ENCODE results near the gene TAF4.

TAF4 gene

DNA sequence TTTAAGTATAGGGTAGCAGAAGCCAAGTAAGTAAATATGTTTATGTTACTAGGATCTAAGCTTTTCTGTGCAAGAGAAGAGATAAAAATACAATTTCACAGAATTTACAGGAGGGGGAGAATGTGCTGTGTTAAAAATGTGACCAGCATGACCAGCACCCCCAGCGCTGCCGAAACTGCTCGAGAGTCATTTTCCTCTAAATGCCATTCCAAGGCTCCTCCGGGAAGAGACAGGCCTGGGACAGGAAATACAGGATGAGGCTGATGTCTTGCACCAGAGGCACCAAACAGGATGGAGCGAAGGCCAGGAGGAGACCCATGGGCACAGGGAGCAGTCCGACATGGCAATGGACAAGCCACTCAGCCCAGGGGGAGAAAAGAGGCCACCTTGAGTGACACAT, 21.1 kb downstream of the TAF4 start:
- no peak for DNase-seq (ENCODE audit: low spot score)

GRCh38 chr20:62043131-62043914, 22.4 kb downstream of the TAF4 start:
- no peak for DNase-seq (ENCODE audit: low spot score)

GRCh38 chr20:62042025-62042820, 23.5 kb downstream of the TAF4 start:
- no peak for DNase-seq (ENCODE audit: low spot score)

GRCh38 chr20:62040933-62041332, 24.7 kb downstream of the TAF4 start:
- DNase-seq (ENCODE audit: low spot score) = no peak

- DNase-seq (ENCODE audit: low spot score) = no peak
These were observed 25.2 kb downstream of the TAF4 start for GRCh38 chr20:62040381-62040922.

DNA sequence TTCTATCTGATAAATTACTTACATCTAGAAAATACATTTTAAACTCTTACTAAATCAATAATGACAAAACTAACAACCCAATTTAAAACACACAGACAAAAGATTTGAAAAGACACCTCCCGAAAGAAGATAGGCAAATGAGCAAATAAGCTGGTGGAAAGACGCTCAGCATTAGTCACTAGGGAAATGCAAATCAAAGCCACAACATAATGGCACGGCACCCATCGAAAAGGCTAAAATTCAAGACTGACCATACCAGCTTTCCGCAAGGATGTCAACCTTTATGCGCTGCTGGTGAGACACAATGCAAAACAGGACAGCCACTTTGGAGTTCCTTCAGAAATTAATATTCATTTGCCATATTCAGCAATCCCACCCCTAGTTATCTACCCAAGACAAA, 25.9 kb downstream of the TAF4 start:
- DNase-seq (ENCODE audit: low spot score) = no peak

- DNase-seq (ENCODE audit: low spot score) = no peak
These were observed 32.9 kb downstream of the TAF4 start for GRCh38 chr20:62032609-62033368.

- no peak for DNase-seq (ENCODE audit: low spot score)
These were observed 34.1 kb downstream of the TAF4 start for GRCh38 chr20:62031462-62032092.

GRCh38 chr20:62030834-62031434, 34.7 kb downstream of the TAF4 start:
- DNase-seq (ENCODE audit: low spot score) = no peak

DNA sequence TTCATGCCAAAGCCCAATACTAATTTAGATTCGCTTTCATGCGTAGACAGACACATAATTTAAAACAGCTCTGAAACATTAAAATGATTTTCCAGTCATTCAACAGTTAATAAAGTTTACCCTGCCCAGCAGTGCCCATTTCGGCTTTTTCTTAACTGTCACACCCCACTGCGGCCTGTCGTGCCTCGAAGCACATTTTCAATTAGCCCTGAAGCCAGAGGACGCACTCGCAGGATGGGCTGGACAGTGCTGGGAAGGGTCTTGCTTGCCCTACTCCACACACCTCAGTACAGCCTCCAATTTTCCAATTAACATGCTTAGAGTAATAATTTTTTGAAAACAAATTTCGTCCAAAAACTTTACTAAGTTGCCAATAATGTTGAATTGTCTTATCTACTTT, 35.3 kb downstream of the TAF4 start:
- no peak for DNase-seq (ENCODE audit: low spot score)

DNA sequence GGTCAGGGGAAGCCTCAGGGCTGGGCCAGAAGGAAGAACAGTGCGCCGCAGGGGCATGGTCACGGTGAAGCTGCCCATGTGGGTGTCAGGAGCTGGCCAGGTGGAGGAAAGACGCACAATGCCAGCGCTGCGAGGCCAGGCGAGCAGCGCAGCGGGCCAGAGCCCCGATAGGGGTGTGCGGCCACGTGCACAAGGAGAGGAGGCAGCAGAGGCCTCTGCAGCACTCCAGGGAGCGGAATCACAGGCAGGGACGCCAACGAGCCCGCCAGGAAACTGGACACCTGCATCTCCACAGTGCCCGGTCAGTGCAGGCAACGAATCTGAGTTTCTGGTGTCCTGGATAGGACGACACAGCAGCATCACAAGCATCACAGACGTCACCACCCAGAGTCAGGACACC, 35.7 kb downstream of the TAF4 start:
- no peak for DNase-seq (ENCODE audit: low spot score)

- DNase-seq (ENCODE audit: low spot score) = no peak
These were observed 36.4 kb downstream of the TAF4 start for GRCh38 chr20:62029296-62029695.

GRCh38 chr20:62028384-62028783, 37.3 kb downstream of the TAF4 start:
- DNase-seq (ENCODE audit: low spot score) = no peak

DNA sequence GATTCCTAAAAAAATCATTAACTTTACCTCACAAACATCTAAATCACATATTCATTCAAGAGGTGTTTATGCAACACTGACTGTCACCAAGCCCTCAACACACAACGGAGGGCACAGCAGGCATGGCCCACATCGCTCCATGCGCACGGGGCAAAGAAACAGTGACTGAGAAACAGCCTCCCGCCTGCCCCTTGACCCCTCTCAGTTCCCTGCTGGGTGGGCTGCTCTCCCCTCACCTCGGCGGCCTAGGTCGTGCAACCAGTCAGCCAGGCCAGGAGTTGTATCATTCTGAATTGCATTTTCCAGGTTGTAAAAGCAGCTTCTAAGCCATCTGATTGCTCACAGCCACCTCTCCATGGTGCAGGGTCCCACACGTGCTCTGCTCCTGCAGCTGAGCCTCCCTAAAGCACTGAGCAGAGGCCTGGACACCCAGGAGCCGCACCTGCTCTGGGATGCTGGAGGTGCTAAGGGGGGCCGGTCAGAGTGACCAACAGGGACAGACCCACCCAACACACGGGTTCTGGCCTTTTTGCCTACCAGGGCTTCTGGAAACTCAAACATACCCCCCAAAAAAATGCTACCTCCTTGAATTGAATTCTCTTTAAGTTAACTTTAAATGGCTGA, 37.9 kb downstream of the TAF4 start:
- DNase-seq (ENCODE audit: low spot score) = no peak

DNA sequence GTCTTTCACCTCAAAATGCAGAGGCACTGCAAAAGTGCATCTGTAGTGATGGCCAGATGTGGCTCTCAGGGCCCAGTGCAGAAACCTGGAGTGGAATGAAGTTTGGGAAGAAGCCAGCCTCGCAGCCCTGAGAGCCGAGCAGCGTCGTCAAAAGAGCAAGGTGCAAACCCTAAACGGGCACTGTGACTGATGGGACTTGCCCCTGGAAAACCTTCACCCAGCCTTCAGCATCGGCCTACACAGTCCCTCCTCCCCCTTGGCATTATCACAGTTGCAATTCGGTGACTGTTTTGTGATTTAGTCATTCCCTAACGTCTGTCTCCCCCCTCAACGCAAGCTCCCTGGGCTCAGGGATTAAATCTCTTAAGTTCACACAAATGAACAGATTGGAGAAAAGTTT, 38.6 kb downstream of the TAF4 start:
- DNase-seq (ENCODE audit: low spot score) = no peak

- no peak for DNase-seq (ENCODE audit: low spot score)
These were observed 39.2 kb downstream of the TAF4 start for GRCh38 chr20:62026564-62026856.

DNA sequence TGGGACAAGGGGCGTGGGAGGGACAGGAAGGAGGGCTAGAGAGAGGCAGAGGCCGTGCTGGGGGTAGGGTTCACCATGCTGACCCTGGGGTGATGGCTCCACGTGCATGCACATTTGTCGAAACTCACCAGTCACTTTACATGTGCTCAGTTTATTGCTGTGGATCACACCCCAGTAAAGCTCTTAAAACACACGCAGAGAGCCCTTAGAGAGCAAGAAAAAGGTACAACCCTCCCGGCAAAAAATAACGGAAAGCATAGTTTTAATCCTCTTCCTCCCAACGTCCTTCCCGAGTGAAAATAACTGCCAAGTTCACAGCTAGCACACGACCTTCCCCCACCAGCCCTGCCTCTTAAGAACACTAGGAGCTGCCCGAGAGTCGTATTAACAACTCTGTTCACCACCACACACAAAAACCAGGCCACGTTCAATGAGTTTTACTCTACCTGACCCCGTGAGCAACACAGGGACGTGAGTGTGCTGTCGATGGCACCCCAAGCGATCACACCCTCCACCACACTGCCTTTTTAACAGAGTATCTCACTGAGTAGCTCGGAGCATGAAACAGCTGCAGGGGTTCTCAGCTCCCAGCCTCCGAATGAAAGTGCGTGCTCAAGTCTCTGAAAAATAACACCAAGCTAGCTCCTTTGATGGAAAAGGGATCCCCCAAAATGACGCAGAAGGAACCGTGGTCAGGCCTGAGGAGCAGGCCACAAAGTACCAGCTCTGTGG, 39.7 kb downstream of the TAF4 start:
- peak; percentile 46 for DNase-seq (ENCODE audit: low spot score)

DNA sequence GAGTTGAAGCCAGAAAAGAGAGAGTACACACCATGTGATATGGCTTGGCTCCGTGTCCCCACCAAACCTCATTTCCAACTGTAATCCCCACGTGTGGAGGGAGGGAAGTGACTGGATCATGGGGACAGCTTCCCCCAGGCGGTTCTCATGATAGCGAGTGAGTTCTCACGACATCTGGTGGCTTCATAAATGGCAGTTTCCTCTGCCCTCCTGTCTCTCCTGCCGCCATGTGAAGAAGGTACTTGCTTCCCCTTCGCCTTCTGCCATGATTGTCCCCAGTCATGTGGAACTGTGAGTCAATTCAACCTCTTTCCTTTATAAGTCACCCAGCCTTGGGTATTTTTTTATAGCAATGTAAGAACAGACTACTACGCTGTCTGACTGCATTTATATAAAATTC, 40.3 kb downstream of the TAF4 start:
- no peak for DNase-seq (ENCODE audit: low spot score)

- no peak for DNase-seq (ENCODE audit: low spot score)
These were observed 41.7 kb downstream of the TAF4 start for GRCh38 chr20:62023935-62024334.

DNA sequence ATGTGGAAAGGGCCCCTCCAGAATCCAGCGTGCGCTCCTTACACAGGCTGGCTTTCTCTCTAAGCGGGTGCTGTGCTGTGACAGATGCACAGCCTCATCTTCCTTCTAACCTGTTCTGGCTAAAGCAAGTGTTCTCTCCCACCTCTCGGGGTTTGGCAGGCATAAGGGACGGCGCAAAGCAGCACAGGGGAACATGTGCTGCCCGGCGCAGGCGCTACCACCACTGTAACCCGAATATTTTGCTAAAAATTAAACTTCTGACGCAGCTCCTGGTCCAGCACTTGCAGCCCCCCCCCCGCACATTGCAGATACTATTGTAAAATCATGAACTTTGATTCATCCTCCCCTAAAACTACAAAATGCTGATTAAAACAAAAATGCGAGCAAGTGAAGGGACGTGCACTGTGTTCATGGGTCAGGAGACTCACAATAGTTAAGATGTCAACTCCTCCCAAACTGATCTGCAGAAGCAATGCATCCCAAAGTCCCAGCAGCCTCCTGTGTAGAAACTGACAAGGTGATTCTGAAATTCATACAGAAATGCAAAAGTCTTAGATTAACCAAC, 43.0 kb downstream of the TAF4 start:
- DNase-seq (ENCODE audit: low spot score) = no peak

Measured in SK-N-DZ (cell line).